ENCODE data around the gene TMPRSS11D.
A peak's percentile ranks its signal among the peaks of the same experiment; 100 is the strongest.

Gene TMPRSS11D

DNA sequence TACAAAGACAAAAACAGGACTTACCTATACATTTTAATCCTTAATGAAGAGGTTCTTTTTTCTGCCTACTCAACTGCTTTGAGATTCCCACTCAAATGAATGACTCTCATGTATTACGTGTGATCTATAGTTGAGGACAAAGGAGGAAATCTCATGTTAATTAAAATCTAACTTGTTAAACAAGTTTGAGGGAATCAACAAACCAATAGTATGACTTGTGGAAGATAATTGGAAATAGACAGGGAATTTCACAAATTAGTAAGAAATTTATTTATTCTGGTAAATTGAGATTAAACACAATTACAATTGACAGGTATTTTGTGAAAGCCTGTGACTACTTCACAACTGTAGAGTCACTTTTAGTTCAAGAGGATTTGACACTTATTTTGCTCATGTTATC is at the start of gene TMPRSS11D:
Gene TMPRSS11D (minus strand): TSS at position 101 of the 400 bp plus-strand sequence. CDS start 69 bp downstream, at position 32.
- DNase-seq = no peak

DNA sequence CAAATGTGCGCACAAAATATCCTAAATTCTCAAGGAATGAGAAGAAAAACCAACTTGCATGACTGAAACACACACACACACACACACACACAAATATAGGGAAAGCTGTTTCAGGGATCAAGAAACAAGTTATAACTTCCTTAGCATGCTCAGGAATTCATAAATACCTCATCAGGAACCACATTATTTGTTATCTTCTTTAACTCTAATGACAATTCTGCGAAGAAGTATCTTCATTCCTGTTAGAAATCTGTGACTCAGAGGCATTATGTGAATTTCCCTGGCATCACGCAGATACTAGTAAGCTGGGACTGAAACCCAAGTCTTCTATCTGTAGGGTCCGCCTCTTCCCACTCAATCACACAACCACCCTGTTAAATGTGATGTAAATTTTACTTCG is 49.2 kb upstream of the TMPRSS11D start:
- no peak for DNase-seq

DNA sequence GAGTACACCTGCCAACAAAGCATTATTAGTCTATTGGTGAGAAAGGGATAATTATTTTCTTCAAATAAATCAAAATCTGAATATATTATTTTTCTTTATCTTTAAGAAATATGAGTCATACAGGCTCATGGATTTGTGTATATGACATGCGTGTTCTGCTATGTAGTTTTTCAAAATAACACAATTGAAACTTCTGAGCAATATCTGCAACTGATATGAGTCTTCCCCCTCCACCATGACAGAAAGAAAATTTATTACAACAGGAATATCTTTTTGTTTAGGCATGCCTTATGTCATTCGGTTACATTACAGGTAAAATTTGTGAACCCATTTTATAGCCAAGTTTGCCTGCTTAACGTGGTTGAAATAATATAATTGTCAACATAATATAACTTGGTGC is 47.5 kb upstream of the TMPRSS11D start:
- no peak for DNase-seq

DNA sequence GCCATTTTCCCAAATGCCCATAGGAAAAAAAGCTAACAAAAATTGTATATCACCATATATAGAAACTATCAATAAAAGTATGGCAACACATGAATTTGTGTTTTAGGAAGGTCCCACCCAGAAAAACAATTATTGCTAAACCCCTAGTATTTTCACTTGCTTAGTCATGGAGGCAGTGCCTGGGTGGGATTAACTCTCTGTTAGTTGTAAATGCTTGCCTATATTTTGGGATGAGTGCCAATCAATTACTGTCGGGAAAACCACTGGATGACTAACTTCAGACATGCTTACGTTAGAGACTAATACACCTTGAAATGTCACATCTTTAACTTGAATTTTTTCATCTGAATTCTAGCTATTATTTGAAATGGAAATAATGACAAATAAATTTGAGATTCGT is 45.6 kb upstream of the TMPRSS11D start:
- peak; percentile 43 for DNase-seq

DNA sequence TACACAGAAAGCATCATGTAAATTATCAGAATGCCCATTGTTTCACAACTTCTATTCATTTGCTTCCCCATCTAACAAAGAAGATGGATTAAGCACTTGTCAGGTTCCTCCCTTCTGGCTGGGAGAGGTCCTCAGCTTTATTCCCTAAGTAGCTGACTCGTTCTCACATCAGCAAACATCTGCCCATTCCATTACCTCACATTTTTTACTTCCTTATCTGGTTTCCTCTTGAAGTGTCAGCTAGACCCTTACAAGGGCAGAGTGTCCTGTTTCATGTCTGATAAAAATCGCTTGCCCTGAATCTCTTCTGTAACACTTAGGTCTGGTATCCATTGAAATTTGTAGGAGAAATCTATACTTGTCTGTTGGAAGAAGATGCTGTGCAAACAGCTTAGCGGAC is 44.7 kb upstream of the TMPRSS11D start:
- peak; percentile 1 for DNase-seq

DNA sequence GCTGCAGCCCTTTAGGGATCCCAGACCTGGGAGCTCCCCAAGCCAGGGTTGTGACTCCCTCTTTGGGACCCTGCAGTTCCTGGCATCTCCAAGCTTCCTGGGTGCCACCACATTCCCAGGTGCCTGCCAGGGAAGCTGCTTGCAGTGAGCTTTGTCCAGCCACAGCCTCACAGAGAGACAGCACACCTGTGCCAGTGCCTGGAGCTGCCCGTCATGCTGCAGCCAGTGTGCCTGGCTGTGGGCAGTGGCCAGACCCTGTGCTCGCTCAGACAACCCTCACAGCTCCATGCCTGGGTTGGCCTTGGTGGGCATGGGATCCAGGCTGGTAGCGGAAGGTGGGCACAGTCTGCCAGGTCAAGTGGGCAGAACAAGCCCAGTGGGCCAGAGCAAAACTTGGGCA is 43.4 kb upstream of the TMPRSS11D start:
- no peak for DNase-seq

GRCh38 chr4:67926485-67926884 is 42.7 kb upstream of the TMPRSS11D start:
- no peak for DNase-seq

DNA sequence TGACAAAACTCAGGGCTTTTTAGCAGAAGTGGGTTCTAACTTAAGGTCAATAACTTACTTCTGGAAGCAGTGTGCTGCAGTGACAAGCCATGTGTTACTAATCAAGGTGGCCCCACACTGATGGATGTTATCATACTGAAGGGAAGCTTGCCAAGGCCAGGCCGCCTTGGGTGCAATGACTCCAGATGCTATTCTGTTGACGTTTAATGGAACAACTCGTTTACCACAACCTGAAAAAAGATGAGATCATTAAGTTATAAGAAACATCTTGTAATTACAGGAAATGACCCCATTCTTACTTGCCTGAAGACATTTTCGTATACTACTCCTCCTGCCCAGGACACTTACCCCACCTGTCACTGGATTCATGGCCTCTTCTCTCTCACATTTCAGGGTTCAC is 38.9 kb upstream of the TMPRSS11D start:
- DNase-seq = peak; percentile 3

GRCh38 chr4:67918428-67918827 is 34.6 kb upstream of the TMPRSS11D start:
- DNase-seq = no peak

DNA sequence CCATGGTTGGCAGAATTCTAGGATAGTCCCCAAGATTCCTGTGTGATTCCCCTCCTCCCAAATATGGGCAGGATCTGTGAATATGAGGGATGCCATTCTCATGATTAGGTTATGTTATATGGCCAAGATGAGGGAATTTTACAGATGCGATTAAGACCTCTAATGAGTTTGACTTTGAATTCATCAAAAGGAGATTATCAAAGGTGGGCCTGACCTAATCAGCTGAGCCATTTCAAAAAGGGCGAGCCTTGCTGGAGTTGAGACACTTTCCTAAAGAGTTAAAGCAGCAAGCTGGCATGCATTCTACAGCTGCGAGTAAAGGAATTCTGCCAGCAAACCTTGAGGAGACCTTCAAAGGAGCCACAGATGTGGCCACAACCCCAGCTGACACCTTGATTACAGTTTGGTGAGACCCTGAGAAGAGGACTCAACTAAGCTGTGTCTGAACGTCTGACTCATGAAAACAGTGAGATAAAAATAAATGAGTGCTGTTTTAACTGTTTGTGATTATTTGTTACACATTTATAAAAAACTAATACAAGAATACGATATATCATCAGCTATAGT is 31.7 kb upstream of the TMPRSS11D start:
- DNase-seq = no peak

GRCh38 chr4:67912080-67912479 is 28.3 kb upstream of the TMPRSS11D start:
- no peak for DNase-seq

- DNase-seq = no peak
Measured at GRCh38 chr4:67911638-67912037, 27.8 kb upstream of the TMPRSS11D start.

GRCh38 chr4:67911141-67911540 is 27.3 kb upstream of the TMPRSS11D start:
- DNase-seq = no peak

- no peak for DNase-seq
Measured at GRCh38 chr4:67910585-67910905, 26.7 kb upstream of the TMPRSS11D start.

DNA sequence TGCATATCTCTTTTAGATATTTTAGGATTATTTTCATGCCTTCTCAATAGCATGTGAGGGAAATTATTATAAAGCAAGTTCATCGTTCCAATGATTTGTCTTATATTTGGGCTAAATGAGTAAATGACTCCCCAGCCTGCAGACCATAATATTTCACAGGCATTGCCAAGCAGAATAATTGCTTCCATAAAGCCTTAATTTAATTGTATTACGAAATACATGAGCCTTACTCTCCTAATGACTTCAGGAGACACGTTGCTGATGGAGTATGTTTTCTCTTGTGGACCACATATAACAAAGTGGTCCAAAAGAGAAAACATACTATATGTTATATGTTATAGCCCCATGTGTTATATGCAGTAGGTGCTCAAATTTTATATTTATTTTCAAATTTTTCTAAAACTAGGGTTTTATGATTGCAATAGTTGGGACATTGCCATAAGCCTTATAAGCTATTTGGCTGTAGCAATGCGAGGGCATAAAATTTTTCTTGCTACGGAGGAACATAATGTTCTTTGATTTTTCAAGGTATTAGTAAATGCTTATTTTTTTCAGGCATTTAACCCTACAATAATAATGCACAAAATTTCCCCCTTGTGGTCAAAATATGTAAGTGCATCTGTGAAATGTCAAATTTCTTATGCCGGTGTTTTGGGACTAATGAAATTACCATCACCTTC is 26.2 kb upstream of the TMPRSS11D start:
- DNase-seq = no peak

- no peak for DNase-seq
Measured at GRCh38 chr4:67907650-67908049, 23.8 kb upstream of the TMPRSS11D start.

- DNase-seq = no peak
Measured at GRCh38 chr4:67899096-67899495, 15.3 kb upstream of the TMPRSS11D start.

DNA sequence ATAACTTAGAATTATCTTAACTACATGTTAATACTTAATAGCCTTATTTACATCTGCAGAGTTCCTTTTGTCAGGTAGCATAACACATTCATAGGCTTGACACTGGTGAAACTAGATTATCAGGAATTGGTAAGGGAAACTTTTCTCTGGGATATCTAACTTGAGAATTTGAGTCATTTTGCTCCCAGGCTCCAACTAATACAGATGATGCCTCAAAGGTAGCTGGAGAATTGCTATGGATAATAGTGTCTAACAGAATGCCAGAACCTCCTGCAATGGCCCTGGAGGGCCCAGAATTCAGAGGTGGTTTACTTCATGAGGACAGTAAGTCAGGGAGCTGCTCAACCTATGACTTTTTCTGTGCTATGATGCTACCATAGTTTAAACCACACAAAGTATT is 13.9 kb upstream of the TMPRSS11D start:
- no peak for DNase-seq

GRCh38 chr4:67896421-67897065 is 12.7 kb upstream of the TMPRSS11D start:
- DNase-seq = no peak

DNA sequence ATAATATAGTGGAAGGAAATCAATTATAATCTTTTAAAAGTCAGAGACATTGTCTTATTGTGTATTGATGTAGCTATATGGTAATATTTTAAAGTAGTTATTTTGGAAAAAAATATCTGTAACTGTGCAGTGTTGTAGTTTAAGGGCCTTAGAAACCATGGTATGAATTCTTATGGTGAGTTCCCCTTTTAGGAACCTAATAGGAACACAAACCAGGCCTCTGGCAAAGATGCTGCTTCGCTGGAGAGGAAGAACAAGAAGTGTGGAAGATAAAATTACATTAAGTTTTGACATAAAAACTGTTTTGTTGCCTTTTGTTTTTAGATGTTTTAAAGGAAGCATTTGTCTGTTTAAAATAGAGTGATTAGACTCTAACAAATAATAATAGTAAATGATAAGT is 10.9 kb upstream of the TMPRSS11D start:
- DNase-seq = no peak

GRCh38 chr4:67892905-67893304 is 9.1 kb upstream of the TMPRSS11D start:
- DNase-seq = no peak

- DNase-seq = no peak
Measured at GRCh38 chr4:67892253-67892652, 8.5 kb upstream of the TMPRSS11D start.

DNA sequence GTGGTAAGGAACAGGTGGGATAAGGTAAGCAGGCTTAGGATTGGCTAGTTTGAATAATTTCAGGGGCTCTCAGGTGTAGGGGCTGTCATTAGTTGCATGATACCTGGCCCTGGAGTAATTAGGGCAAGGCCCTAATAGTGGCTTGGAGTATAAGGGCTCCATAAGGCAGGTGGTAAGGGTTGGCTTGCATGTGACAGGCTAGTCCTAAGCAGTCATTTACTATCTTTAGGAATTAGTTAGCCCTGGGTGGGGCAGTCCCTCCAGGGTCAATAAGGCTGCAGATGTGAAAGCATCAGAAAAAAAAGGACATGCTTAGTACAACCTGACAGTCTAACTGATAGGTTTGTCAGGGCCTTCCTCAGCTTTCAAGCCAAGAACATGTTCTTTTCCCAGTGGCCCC is 7.8 kb upstream of the TMPRSS11D start:
- no peak for DNase-seq

DNA sequence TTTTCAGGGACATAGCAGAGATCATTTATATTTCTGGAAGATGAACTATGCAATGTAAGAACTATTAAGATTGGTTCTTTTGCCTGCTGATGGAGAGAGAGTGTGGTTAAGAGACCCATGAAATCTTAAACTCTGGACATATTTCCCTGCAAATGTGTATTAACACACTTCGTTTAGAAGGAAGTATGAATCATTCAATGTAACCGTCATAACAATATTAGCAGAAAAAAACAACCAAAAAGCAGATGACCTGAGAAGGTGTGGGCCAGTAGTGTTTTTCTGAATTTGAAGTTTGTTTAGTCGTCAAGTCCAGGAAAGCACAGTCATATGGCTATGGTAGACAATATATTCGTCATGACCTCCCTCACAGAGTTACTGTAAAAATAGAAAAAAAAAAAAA is 2.5 kb upstream of the TMPRSS11D start:
- peak; percentile 27 for DNase-seq

- peak; percentile 93 for DNase-seq
Measured at GRCh38 chr4:67885762-67886161, 2.0 kb upstream of the TMPRSS11D start.

Measured in HCEC 1CT (cell line).